HEK293T (cell line): ENCODE data around the gene AMOTL2.

Experiments
- CTCF ChIA-PET: fragments of 350-600 bp; formaldehyde crosslinking; extraction: SDS; loops from one replicate; lab custom pipeline; 2021; ENCODE audit warnings: antibody characterized with exemption, inconsistent platforms; lab: Yijun Ruan, JAX
- POLR2A ChIA-PET: fragments of 350-600 bp; formaldehyde crosslinking; extraction: SDS; loops from one replicate; lab custom pipeline; 2020; ENCODE audit warnings: antibody characterized with exemption, inconsistent platforms; lab: Yijun Ruan, JAX
- DNase-seq: peaks from one replicate; pipeline ENCODE4 v3.0.0; 2012; ENCODE audit warnings: mixed read lengths; ENCODE audit errors: extremely low spot score
- ARNT ChIP-seq: fragments of 450-650 bp; IDR thresholded peaks from 2 replicates; pipeline ENCODE4 v1.6.1; 2017; ENCODE audit warnings: mild to moderate bottlenecking
- BHLHE40 ChIP-seq: fragments of 450-650 bp; IDR thresholded peaks from 2 replicates; pipeline ENCODE4 v1.6.1; 2016; ENCODE audit warnings: mild to moderate bottlenecking, moderate library complexity, borderline replicate concordance
- CTBP1 ChIP-seq: fragments of 450-650 bp; IDR thresholded peaks from 2 replicates; pipeline ENCODE4 v1.6.1; 2016; ENCODE audit warnings: borderline replicate concordance
- ELF4 ChIP-seq: fragments of 450-650 bp; IDR thresholded peaks from 2 replicates; pipeline ENCODE4 v1.6.1; 2017; ENCODE audit warnings: antibody characterized with exemption
- FOXA1 ChIP-seq: fragments of 450-650 bp; IDR thresholded peaks from 2 replicates; pipeline ENCODE4 v1.6.1; 2016; ENCODE audit warnings: mild to moderate bottlenecking
- FOXK2 ChIP-seq: fragments of 450-650 bp; IDR thresholded peaks from 2 replicates; pipeline ENCODE4 v1.6.1; 2016; ENCODE audit warnings: mild to moderate bottlenecking
- FOXM1 ChIP-seq: fragments of 450-650 bp; IDR thresholded peaks from 2 replicates; pipeline ENCODE4 v1.6.1; 2017; ENCODE audit warnings: mild to moderate bottlenecking, borderline replicate concordance
- HDGF ChIP-seq: fragments of 450-650 bp; IDR thresholded peaks from 2 replicates; pipeline ENCODE4 v1.6.1; 2017; ENCODE audit warnings: antibody characterized with exemption, borderline replicate concordance
- L3MBTL2 ChIP-seq: fragments of 450-650 bp; conservative IDR thresholded peaks from 2 replicates; pipeline ENCODE4 v1.6.1; 2016; ENCODE audit warnings: mild to moderate bottlenecking
- LEF1 ChIP-seq: fragments of 450-650 bp; IDR thresholded peaks from 2 replicates; pipeline ENCODE4 v1.6.1; 2017; ENCODE audit warnings: mild to moderate bottlenecking, borderline replicate concordance
- NFRKB ChIP-seq: fragments of 450-650 bp; IDR thresholded peaks from 2 replicates; pipeline ENCODE4 v1.6.1; 2016; ENCODE audit warnings: mild to moderate bottlenecking, moderate library complexity
- SP1 ChIP-seq: fragments of 450-650 bp; IDR thresholded peaks from 2 replicates; pipeline ENCODE4 v1.6.1; 2017
- SUZ12 ChIP-seq: fragments of 450-650 bp; IDR thresholded peaks from 2 replicates; pipeline ENCODE4 v1.6.1; 2016; ENCODE audit warnings: mild to moderate bottlenecking
- TARDBP ChIP-seq: fragments of 450-650 bp; IDR thresholded peaks from 2 replicates; pipeline ENCODE4 v1.6.1; 2016
- ZNF384 ChIP-seq: fragments of 450-650 bp; IDR thresholded peaks from 2 replicates; pipeline ENCODE4 v1.6.1; 2016
- TF ChIP-seq, protein P1 (sequence below): fragments of 450-650 bp; IDR thresholded peaks from 2 replicates; pipeline ENCODE4 v1.6.1; 2016

AMOTL2 gene

GRCh38 chr3:134376786-134377426 lies 2.7 kb upstream of the AMOTL2 start:
- TF ChIP-seq L3MBTL2 = no peak
- TF ChIP-seq FOXM1 = no peak
- no peak for TF ChIP-seq FOXA1
- TF ChIP-seq SUZ12 = no peak
- TF ChIP-seq ZNF384 = no peak
- TF ChIP-seq BHLHE40 = no peak
- TF ChIP-seq NFRKB = no peak
- no peak for TF ChIP-seq LEF1
- no peak for TF ChIP-seq ARNT
- TF ChIP-seq FOXK2 = no peak
- no peak for TF ChIP-seq TARDBP
- TF ChIP-seq HDGF = no peak
- no peak for TF ChIP-seq ELF4
- no peak for TF ChIP-seq SP1
- TF ChIP-seq, protein P1, sequence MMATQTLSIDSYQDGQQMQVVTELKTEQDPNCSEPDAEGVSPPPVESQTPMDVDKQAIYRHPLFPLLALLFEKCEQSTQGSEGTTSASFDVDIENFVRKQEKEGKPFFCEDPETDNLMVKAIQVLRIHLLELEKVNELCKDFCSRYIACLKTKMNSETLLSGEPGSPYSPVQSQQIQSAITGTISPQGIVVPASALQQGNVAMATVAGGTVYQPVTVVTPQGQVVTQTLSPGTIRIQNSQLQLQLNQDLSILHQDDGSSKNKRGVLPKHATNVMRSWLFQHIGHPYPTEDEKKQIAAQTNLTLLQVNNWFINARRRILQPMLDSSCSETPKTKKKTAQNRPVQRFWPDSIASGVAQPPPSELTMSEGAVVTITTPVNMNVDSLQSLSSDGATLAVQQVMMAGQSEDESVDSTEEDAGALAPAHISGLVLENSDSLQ = no peak
- no peak for TF ChIP-seq CTBP1
- ChIA-PET CTCF (interaction anchor here (0.6 to 2.1 kb wide), 3 partner anchors 69 to 96 kb away, joined by 3 to 12 read pairs (median 6); no protein-coding TSS in a partner anchor), POLR2A (no interaction called here)
- no peak for DNase-seq

GRCh38 chr3:134376385-134376765 lies 2.1 kb upstream of the AMOTL2 start:
- POLR2A ChIA-PET = interaction anchor here (2.4 to 4.1 kb wide), 2 partner anchors 12 to 109 kb away, joined by 10 to 41 read pairs; partner anchors contain the start of genes ANAPC13 and CEP63
- no peak for DNase-seq
- TF ChIP-seq BHLHE40 = no peak
- TF ChIP-seq L3MBTL2 = no peak
- TF ChIP-seq ZNF384 = no peak
- TF ChIP-seq SP1 = no peak
- CTCF ChIA-PET = interaction anchor here (0.6 to 1.7 kb wide), 3 partner anchors 69 to 164 kb away, joined by 3 to 6 read pairs (median 3); no protein-coding TSS in a partner anchor

- CTCF ChIA-PET = interaction anchor here (0.6 to 1.7 kb wide), 3 partner anchors 97 to 164 kb away, joined by 3 to 6 read pairs (median 5); no protein-coding TSS in a partner anchor
- no peak for DNase-seq
- POLR2A ChIA-PET = interaction anchor here (2.4 to 4.1 kb wide), 3 partner anchors 11 to 110 kb away, joined by 6 to 41 read pairs (median 10); partner anchors contain the start of genes ANAPC13 and CEP63
- TF ChIP-seq FOXK2 (no peak), ZNF384 (no peak), TARDBP (no peak), LEF1 (no peak), BHLHE40 (no peak), L3MBTL2 (no peak)
- TF ChIP-seq, protein P1 = no peak
Observed at GRCh38 chr3:134375582-134376384, 1.5 kb upstream of the AMOTL2 start.

DNA sequence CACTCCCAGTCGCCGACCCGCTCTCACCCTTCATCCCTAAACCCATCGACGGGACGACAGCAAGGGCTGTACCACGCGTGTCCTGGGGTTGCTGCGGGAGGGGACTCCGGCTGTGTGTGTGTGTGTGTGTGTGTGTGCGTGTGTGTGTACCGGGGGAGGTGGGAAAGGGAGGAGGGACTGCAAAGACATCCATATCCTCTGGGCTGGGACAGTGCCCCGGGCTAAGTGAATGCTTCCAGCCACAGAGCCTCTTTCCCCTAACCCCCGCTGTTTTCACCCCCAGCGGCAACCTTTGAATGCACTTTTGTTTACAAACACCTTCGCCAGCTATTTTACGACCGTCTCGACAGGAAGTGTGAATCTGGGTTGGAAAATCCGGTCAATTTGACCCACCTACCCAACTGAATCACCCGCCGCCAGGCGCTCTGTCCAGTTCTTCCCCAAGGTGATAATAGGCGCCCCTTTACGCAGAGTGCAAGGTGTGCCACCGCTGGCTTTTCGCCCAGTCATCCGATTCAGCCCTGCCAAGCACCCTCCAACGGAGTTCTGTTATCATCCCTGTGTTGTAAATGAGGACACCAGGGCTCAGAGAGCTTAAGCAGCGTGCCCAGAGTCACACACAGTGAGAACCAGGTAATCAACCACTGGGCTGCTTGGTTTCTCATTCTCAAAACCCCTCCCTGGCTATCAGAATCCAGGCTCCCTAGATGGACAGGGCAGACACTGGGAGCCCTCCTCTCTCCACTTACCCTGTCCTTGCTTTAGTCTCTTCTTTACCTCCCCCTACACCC lies 739 bp upstream of the AMOTL2 start:
- POLR2A ChIA-PET = interaction anchor here (0.7 to 4.1 kb wide), 10 partner anchors 11 to 111 kb away, joined by 3 to 41 read pairs (median 3); partner anchors contain the start of genes ANAPC13 and CEP63
- CTCF ChIA-PET = interaction anchor here (0.6 to 1.7 kb wide), 5 partner anchors 10 to 163 kb away, joined by 3 to 6 read pairs (median 4); no protein-coding TSS in a partner anchor
- TF ChIP-seq SUZ12 (no peak), L3MBTL2 (peak; percentile 51)
- no peak for DNase-seq

DNA sequence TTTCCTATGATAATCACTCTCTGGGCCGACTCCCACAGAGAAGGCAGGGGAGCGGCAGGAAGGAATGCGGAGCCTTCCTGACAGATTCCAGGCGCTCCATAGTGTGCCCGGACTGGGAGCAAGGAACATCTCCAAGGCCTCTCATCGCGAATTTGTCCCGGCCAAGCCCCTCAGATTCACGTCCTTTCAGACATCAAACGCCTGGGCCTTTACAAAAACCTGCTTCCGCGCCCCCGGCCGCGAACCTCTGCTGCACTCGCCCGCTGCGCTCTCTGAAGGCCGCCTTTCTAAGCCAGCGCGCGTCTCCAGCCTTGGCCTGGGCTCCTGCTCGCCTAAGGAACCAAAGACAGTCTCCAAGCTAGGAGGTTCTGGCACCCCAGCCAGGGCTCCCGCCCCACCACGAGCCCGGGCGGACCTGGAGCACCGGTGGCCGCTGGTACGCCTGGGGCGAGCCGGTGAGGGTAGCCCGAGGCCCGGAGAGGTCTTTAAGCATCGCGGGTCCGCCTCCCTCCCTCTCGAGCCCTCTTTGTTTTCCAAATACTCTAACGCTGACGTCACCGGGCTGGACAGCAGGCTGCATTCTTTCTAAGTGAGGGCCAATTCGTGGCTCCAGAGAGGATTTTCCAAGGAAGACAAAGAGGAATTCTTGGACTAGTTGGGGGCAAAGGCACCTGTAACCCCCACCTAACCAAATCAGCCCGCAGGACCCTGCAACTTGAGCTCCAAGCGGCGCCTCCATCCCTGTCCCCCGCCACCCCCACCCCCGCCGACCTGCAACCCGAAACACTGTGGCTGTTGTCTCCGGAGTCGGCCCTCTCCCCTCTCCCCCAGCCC lies 759 bp downstream of the AMOTL2 start:
- no peak for TF ChIP-seq FOXK2
- TF ChIP-seq FOXM1 = no peak
- TF ChIP-seq ZNF384 = no peak
- no peak for TF ChIP-seq ELF4
- no peak for TF ChIP-seq ARNT
- TF ChIP-seq BHLHE40 = no peak
- no peak for TF ChIP-seq NFRKB
- TF ChIP-seq SP1 = no peak
- TF ChIP-seq LEF1 = no peak
- TF ChIP-seq, protein P1 = no peak
- TF ChIP-seq SUZ12 = no peak
- ChIA-PET CTCF (interaction anchor here (1.0 kb wide), 1 partner anchor 72 kb away, joined by 3 read pairs; no protein-coding TSS in a partner anchor), POLR2A (interaction anchor here (1.4 to 4.1 kb wide), 5 partner anchors 9 to 113 kb away, joined by 3 to 41 read pairs (median 6); partner anchors contain the start of genes ANAPC13 and CEP63)
- DNase-seq = peak; percentile 74
